Fibroblast of peridontal ligament (primary cell): Measurements from ENCODE around the gene ADRA1B.

Experiments
- DNase-seq: peaks from one replicate; pipeline ENCODE4 v3.0.0-alpha.2; 2010; ENCODE audit errors: extremely low read depth

ADRA1B gene

GRCh38 chr5:159928122-159928909, 12.0 kb downstream of the ADRA1B start:
- peak; percentile 81 for DNase-seq

GRCh38 chr5:159929176-159929575, 12.9 kb downstream of the ADRA1B start:
- peak; percentile 47 for DNase-seq

DNA sequence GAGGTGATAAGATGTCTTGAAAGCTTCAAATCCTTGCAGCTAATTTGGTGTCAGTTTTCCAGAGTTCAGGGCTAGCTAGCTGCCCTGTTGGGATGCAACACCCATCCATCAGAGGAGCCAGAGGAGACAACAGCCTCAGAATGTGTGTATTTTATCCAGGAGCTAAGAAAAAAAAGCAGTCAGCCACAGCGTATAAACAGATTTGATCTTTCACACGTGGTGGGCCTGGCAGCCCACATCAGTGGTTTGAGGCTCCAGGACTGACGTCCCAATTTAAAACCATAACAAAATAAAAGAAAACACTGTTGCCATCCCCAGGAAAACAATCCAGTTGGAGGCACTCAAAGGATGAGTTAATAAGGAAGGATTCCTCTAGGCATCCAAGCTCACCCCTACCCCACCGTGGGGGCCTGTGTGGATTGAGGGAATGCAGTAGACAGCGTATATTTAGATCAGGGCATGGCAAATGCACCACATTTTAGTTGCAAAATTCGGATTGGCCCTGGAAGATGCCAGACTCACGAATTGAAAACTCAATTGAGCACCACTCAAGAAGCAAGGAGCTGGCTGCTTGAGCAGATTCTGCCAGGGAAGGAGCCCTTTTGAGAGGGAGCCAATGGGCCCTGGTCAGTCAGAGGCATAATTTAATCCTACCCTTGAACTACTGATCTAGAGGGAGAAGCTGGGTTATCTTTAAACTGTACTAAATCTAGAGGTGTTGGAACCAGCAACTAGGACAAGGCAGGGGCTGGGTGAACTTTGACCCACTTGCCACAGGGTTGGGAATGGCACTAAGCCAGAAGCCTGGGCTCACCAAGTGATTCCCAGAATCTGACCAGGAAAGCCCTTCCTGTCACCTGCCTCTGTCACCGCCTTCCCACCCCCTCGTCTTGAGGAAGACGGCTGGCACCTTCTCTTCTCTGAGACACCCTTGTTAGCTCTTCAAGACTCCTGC, 17.5 kb downstream of the ADRA1B start:
- peak; percentile 41 for DNase-seq

DNA sequence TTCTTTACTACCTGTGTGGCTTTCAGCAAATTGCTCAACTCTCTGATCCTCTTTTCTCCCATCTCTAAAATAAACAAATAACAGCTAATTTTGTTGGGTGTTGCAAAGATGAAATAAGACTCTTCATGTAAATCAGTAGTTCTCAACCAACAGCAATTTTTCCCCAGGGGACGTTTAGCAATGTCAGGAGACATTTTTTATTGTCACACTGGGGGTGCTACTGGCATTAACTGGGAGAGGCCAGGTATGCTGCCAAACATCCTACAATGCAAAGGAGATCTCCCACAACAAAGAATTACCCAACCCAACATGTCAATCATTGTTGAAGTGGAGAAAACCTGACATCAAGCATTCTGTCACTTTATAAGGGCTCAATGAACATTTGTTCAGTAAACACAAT, 19.7 kb downstream of the ADRA1B start:
- no peak for DNase-seq

DNA sequence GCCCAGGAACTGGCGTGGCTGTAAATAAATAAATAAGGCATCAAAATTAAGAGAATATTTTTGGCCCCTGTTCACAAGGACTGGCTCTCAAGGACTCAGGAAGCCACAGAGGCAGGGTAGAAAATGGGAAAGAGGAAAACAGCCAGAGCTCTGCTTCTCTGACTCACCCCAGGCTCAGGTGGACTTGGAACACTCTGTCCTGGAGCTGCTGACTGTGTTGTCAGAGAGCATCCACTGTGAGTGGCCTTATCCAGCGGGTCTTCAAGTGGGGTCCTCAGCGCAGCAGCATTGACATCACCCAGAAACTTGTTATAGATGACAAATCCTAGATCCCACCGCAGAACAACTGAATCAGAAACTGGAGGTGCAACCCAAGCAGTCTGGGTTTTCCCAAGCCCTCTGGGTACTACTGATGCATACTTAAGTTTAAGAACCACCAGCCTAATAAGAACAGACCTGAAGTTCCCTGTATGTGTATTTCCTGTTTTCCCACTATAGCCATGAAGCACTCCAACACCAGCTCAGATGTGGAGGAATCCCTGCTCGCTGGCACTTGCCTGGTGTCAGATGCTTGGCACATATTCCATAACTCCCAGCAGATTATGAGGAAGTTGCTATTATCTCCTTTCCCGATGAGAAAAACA, 20.5 kb downstream of the ADRA1B start:
- DNase-seq = no peak

GRCh38 chr5:159937580-159937979, 21.3 kb downstream of the ADRA1B start:
- DNase-seq = no peak

- no peak for DNase-seq
Measured at GRCh38 chr5:159943326-159943725, 27.0 kb downstream of the ADRA1B start.

GRCh38 chr5:159944056-159944600, 27.8 kb downstream of the ADRA1B start:
- no peak for DNase-seq

DNA sequence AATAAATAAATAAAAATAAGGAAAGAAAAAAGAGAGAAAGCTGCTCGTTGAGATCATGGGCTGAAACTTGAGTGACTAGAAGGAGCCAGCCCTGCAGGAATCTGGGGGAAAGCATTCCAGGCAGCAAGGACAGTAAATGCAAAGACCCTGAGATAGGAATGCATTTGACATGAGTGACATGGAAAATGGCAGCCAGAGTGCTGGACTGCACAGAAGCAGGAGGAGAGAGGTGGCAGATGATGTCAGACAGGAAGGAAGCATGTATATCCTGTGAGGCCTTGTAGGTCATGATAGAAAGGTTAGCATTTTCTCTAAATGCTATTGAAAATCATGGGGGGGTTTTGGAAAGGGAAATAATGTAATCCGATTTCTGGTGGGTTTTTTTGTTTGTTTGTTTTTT, 29.1 kb downstream of the ADRA1B start:
- no peak for DNase-seq

GRCh38 chr5:159947708-159948358, 31.6 kb downstream of the ADRA1B start:
- DNase-seq = peak; percentile 95

DNA sequence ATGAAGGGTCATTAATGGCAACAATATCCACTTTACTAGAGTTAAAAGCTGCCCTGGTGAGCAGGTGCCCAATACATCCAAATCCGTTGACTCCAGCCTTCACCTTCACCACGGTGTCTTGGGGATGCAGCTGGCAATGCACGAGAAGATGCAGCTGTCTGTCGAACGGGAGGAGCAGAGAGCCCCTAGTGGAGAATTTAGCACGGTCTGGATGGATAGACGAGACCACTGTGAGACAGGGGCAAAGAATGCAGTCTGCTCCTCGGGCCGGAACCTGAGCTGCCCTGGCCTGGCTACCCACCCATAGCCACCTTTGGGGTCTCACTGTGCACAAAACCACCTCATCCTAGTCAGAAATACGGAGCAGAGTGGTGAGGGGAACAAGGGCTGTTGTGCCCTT, 35.1 kb downstream of the ADRA1B start:
- no peak for DNase-seq

GRCh38 chr5:159951834-159952233, 35.6 kb downstream of the ADRA1B start:
- DNase-seq = peak; percentile 46

DNA sequence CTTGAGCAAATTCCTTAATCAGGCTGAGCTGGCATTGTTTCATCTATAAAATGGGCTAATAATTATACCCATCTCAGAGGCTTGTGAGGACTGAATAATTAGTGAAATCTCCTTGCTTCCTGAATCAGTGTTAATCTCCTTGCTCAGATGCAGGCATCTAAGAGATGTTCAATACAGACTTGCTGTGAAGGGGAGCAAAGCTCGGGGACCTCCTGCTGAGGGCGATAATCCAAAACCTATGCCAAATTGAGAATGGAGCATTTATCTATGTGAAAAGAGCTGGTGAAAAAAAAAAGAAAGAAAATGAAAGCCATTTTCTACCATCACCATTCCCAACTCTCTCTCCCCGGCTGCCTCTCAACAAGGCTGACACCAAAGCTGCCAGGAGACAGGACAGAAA, 37.3 kb downstream of the ADRA1B start:
- no peak for DNase-seq

GRCh38 chr5:159955056-159955624, 38.9 kb downstream of the ADRA1B start:
- DNase-seq = no peak

DNA sequence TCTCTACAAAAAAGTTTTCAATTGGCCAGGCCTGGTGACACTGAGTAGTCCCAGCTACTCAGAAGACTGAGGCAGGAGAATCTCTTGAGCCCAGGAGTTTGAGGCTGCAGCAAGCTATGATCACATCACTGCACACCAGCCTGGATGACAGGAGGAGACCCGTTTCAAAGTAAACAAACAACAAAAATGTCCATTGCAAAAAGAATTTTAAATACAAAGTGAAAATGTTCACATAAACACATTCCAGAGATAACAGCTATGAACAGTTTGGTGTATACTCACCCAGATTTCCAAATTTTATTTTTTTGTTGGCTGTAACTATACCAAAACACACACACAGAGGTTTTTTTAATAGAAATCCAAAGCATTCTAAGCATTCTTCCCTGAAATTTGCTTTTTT, 39.8 kb downstream of the ADRA1B start:
- peak; percentile 21 for DNase-seq

DNA sequence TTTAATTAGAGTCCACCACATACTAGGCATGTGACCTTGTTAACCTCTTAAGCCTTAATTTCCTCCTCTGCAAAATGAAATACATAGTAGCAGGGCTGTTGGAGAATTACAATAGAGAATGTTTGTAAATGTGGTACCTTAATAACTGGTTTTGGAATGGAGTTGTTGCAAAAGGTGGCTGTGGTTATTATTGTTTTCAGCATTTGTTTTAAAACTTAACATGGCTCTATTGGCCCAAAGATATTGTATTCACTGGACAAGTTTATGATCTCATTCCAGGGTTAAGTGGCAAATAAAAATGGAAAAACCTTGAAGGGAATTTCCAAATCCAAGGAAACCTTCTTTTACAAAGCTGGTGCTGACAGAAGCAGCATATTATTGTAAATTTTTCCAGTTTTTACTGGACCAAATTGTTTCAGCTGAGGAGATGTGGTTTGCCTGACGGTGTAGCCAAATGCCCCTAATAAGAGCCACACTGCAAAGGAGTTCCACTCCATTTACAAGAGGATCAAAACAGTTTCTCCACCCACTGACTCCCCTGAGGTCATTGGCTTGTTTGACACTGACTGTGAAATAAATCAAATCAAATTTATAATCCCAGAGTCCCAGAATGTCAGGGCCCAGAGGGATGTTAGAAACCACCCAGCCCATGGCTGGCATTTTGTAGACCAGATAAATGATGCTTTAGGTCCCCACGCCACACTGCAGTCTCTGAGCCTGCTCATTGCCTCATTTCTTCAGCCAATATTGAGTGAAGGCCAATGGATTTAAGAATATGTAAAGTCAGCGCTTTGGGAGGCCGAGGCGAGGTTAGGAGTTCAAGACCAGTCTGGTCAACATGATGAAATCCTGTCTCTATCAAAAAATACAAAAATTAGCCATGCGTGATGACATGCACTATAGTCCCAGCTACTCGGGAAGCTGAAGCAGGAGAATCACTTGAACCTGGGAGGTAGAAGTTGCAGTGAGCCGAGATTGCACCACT, 45.2 kb downstream of the ADRA1B start:
- DNase-seq = no peak

- no peak for DNase-seq
Measured at GRCh38 chr5:159962214-159962613, 45.9 kb downstream of the ADRA1B start.

GRCh38 chr5:159963935-159964334, 47.7 kb downstream of the ADRA1B start:
- DNase-seq = no peak

GRCh38 chr5:159965031-159965837, 49.0 kb downstream of the ADRA1B start:
- peak; percentile 72 for DNase-seq
